GM19395 (cell line): ENCODE results near the gene ZMYND8.
A peak's percentile ranks its signal among the peaks of the same experiment; 100 is the strongest.
"Not testable (repeated sequence)": the region's sequence is repeated elsewhere in the genome, so short reads cannot be mapped to it uniquely, and the experiment has no call there.

Experiments used
- ATAC-seq: cut with Tn5 transposase; IDR thresholded peaks from one replicate; pipeline ENCODE4 v1.9.1; 2021; ENCODE audit warnings: mild to moderate bottlenecking, moderate library complexity; ENCODE audit not compliant: unreplicated experiment

The ZMYND8 gene

DNA sequence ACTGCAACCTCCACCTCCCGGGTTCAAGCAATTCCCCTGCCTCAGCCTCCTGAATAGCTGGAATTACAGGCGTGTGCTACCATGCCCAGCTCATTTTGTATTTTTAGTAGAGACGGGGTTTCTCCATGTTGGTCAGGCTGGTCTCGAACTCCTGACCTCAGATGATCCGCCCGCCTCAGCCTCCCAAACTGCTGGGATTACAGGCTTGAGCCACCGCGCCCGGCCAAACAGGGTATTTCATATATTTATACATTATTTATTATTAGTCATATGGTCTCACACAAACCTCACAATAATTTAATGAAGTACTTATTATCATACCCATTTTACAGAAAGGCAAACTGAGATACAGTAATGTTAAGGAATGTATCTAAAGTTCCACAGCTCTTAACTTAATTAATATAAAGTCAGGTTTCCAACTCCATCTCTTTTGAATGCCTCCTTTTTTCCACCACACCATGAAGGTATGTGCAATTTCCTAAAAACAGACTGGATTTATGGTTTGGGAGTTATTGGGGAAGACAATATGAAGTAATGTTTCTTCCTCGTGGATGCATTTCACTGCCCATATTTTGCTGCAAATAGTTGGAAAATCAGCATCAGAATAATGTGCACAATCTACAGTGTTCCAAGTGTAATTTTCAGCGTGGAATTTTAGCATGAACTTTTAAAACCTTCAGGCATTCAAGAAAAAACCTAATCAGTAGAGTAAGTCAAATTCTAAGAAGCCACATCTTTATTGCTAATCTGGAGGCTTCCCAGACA is 65.7 kb downstream of the ZMYND8 start:
- ATAC-seq, result no peak

DNA sequence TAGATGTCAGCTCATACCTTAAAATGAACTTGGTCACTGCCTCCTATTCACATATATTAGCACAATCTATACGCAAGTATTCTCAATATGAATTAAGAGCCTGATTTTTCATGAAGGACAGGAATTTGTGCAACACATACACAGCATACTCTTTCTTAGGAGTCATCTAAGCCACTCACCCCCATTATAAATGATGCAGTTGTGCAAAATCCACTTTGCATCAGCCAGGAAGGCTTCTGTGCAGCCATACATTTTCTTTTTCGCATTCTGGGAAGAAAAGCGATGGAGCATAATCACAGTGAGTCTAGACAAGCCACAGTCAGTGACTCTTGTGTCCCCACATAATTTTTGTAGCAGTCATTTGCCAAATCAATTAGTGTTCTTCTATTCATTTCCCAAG is 66.5 kb downstream of the ZMYND8 start:
- no peak for ATAC-seq

DNA sequence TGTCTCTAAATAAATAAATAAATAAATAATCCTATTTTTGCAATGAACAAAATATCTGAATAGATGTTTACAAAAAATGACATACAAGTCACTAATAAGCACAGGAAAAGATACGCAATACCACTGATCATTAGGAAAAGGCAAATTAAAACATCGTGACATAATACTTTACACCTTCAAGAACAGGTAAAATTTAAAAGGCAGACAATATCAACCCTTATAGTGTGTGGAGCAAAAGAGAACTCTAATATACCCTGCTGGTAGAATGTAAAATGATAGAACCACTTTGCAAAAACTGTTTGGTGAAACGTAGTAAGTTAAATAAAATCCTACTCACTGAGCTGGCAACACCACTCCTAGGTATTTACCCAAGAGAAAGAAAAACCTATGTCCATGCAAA is 67.4 kb downstream of the ZMYND8 start:
- no peak for ATAC-seq

DNA sequence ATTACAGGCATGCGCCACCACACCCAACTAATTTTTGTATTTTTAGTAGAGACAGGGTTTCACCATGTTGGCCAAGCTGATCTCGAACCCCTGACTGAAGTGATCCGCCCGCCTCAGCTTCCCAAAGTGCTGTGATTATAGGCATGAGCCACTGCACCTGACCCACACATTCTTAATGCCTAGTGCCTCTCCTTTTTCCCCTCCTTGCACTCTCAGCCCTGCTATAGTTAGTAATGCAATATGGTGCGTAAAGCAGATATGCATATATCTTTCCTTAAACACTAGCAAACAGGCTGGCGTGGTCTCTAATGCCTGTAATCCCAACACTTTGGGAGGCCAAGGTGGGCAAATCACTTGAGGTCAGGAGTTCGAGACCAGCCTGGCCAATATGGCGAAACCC is 68.0 kb downstream of the ZMYND8 start:
- ATAC-seq, result not testable (repeated sequence)

DNA sequence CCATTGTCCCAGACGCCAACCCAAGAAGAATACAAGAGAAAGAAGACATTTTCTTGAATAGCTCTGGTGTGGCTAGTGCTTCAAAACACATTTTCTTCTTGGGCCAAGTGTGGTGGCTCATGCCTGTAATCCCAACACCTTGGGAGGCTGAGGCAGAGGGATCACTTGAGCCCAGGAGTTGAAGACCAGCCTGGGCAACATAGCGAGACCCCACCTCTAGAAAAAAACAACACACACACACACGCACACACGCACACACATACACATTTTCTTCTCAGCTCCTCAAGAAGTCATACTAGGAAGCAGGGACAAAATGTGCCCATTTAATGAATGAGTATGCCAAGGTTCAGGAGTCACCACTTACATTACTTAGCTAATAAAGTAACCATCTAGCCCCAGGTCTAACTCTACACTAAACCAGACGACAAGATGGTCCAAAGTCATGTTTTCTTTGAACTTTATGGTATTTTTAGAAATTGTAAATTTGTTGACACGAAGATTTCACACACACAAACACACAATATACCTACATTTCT is 68.8 kb downstream of the ZMYND8 start:
- ATAC-seq, result no peak

DNA sequence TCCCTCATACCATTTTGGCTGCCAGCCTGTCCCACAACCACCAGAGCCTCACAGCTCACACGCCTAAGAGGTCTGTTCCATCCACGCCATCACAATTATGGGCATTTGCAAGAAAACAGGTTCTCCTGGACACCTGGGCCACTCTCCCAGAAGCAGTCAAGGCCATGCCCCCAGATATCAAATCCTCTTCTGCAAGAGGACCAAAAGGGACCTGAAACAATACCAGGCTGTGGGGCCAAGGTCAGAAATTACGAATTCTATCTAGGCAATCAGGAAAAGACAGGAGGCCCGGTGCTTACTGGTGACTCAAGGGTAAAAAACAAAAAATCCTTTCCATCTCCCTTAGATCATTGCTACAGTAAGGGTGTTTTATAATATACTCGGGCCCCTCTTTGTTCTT is 69.8 kb downstream of the ZMYND8 start:
- ATAC-seq, result no peak

DNA sequence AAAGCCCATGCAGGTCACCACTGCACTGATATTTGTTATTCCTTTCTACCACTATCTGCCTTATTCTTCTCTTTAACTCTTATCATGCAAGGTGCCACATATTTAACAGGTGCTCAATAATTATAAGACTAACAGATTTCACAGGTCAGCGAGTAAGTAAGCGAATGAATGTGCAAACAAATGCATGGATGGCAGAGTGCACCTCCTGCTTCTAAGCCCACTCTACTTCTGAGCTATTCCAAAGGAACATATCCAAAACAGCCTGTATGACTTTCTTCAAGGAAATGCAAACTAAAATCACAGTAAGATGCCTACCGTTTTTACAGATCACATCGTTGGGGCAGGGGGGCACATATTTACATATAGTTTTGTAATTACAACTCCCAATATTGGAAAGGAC is 71.3 kb downstream of the ZMYND8 start:
- no peak for ATAC-seq

DNA sequence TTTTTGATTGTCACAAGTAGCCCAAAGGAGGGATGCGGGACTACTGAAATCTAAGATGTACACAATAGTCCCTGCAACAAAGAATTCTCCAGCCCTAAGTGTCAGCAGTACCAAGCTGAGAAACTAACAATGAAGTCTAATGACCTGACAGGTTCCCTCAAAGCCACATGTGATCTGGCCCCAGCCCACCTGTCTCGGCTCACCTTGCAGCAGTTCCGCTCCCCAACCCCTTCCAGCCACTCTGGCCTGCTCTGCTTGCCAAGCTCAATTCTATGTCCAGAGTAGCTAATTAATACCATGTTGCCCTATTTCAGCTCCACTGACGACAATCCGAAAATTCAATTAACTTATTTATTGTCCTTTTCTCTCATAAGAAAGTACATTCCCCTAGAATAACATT is 72.1 kb downstream of the ZMYND8 start:
- ATAC-seq, result no peak

DNA sequence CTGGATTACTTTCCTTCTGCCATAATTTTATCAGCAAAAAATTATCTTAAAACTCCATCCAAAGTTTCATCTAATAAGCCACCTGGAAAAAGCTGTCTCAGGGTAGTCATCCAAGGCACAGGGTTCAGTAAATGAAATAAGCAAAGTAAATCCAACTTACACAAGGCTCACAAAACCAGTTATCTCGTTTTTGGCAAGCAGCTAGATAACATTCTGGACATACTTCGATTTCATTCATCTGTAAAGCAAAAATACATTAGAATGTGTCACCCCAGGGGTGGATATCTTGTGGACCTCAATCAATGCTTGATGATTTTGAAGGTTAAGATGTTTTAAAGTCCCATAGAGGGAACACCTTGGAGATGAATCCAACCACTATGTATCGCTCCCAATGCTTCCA is 73.1 kb downstream of the ZMYND8 start:
- no peak for ATAC-seq

DNA sequence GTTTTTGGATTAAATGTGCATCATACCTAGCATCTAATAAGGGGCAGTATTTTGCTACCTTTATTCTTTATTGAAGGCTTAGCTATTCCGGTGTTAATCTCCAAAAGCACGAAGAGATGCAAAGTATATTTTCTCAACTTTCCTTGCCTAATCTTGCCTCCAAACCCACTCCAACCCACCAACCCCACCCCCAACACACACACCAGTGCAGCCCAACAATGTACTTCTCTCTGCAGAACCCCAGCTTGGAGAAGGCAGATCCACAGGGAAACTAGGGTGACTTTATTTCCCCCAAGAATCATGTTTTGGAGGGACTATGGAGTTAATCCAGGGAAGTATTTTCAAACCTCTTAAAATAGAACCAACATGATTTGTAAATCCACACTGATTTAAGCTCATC is 73.6 kb downstream of the ZMYND8 start:
- ATAC-seq, result no peak

DNA sequence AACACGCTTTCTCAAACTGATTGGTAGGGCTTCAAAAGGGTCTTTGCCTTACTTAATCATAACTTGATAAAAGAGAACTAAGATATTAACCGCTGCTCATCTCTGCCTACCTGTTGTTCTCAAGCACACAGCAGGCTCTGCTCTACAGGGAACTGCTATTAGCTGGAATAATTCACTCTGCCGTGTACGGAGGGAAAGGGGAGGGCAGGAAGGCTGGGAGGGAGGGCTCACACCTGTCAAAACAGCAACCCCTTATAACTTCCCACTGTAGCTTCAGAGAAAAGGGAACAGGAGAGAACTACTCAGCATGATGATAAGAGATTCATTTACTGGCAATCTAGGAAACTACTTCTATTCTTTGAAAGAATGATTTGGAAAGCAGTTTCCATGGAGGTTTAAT is 75.1 kb downstream of the ZMYND8 start:
- ATAC-seq, result no peak

DNA sequence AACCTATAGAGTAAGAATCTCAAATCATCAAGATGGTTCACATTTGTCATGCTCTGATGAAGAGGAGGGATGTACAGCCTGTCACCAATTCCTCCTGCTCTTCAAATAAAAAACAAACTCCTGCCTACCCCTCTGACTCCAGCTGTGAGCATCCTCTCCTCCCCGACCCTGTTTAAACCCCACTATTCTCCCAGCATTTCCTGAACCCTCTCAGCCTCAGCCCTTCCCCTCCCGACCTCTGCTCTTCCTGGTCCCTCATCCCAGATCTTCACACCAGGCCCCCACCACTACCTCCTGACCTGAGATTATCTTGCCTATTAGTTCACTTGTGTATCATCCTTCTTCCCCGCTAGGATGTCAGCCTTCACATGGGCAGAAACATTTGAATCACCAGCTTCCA is 75.8 kb downstream of the ZMYND8 start:
- ATAC-seq, result no peak

DNA sequence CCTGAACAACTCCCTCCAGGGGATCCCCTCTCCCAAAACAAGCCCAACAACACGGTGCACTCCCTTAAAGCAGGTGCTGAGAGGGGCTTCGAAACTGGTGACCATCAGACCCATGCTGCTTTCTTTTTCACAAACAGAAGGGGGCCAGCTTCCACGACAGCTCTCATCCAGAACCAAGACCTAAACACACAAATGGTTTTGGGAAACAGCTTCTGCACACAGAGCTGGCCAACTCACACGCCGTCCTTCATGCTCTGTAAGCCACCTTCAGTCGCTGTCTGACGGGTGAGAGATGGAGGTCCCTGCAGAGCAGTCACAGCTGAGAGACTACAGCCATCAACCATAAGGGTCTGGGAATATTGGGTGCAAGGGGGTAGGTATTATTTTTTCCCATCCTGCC is 76.3 kb downstream of the ZMYND8 start:
- no peak for ATAC-seq

DNA sequence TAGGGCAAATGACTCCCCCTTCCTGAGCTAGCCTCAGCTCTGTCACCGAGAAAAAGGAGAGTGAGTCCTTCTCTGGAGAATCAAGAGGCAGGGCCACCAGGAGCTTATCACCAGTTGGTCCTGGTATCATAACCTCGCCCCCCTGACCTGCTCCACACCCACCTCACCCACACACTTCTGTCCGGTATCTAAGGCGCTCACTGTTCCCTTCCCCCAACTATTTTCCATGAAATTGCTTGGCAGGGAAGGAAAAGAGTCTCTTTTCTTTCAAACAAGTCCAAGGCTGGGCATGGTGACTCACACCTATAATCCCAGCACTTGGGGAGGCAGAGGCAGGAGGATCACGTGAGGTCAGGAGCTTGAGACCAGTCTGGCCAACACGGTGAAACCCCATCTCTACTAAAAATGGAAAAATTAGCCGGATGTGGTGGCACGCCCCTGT is 77.6 kb downstream of the ZMYND8 start:
- no peak for ATAC-seq

DNA sequence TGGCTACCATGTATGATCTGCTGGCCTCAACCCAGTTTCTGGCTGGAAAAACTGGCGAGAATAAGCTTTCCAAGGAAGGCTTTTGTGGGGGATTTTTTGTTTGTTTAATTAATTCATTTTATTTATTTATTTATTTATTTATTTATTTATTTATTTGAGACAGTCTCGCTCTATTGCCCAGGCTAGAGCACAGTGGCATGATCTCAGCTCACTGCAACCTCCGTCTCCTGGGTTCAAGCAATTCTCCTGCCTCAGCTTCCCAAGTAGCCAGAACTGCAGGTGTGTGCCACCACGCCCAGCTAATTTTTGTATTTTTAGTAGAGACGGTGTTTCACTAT is 79.0 kb downstream of the ZMYND8 start:
- ATAC-seq, result not testable (repeated sequence)

DNA sequence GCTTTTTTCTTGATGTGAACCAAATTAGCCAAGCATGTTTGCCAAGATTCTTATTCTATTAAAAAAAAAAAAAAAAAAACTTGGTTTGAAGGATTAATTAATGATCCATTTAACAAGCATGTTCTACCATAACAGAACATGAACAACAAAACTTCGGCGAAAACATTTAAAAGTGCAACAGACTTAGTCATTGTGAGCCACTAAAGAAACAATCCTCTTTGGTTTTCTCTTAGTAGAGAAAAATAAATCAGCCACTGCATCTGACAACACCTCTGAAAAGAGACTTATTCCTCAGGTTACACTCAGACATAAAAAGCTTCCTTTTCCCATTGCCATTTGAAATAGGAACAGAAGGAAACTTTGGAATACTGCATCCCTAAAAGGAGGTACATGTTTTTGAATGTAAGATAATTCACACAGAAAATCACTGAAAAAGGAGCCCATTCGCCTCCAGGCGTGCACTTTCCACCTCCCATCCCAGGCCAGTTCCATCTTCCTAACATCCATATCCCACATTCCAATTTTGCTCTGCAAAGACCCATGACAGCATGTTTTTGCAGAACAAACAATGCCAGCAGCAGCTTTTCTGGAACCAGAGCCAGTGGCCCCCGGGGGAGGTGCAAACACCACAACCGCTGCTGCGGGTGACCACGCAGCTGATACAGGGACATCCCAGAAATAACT is 79.5 kb downstream of the ZMYND8 start:
- no peak for ATAC-seq

DNA sequence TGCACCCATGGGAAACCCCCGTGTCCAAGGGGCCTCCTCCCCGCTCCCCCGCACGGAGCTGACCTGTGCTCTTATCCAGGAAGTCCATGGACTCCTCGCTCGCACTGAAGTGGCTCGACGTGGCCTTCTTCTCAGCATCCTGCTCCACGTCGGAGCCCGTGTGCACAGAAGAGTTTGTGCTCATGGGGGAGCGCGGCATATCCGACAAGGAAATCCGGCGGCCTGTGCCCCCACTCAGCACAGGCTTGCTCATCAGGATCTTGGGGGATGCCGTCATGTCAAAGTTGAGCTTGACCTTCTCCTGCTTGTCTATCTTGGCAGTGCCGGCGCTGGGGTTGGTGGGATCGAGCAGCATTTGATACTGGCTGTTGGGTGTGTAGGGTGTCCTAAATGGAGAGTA is 80.2 kb downstream of the ZMYND8 start:
- no peak for ATAC-seq

DNA sequence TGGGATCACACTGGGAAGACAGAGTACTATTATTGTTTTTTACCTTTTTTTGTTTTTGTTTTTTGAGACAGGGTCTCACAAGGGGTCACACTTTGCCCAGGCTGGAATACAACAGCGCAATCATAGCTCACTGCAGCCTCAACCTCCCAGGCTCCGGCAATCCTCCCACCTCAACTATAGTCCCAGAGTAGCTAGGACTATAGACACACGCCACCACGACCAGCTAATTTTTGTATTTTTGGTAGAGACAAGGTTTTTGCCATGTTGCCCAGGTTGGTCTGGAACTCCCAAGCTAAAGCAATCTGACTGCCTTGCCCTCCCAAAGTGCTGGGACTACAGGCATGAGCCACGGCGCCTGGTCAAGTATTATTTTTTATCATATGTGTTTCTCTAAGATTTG is 81.0 kb downstream of the ZMYND8 start:
- ATAC-seq, result no peak

DNA sequence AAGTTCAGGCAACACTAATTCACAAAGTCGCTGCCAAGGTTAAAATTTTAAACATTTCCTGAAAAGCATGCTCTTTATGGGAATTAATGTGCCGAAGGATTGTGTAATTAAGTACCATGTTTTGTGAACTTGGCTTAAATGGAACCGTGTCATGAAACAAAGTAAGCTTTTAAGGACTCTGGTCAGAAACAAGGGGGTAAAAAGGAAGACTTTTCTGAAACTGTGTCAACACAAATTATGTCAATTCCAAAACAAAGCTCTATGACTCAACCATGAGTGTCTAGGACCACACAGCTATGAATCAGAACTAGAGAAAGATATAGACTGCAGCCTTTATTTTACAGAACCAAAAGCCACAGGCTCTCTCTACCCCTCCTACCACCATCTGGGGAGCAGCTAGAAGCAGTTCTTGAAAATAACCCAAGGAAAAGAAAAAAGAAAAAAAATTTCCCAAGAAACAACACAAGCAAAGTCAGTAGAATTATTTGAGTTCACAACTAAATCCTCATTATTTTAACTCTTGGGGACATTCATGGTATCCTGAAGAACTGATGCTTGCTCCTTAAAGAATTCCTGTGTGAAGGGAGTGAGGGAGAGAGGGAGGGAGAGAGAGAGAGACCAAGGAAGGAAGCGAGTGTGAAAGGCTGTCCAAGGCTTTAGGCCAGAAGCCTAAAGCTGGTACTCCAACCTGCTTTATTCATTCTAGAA is 81.9 kb downstream of the ZMYND8 start:
- peak; percentile 91 for ATAC-seq

DNA sequence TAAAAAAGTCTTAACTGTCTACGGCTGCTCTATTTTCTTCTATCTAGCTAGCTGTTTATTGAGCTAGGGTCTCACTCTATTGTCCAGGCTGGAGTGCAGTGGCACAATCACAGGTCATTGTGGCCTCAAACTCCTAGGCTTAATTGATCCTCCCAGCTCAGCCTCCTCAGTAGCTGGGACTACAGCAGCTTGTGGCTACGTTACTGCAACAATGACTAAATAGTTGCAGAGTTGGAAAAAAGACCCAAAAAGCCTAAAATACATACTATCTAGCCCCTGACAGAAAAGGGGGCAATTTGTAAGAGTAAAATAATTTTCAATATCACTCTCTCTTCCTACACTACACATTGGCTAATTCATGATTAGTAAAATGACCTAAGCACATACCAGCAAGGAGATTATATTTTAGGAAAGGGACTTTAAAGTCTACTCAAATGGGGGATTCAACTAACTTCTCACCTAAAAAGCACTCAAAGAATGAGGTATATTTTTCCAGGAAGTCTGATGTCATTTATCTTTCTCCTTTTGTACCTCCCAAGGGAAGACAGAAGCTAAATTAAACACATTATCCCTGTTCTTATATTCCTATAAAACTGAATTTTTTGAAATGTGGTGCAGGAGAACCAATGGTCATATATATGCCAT is 82.8 kb downstream of the ZMYND8 start:
- ATAC-seq, result no peak

DNA sequence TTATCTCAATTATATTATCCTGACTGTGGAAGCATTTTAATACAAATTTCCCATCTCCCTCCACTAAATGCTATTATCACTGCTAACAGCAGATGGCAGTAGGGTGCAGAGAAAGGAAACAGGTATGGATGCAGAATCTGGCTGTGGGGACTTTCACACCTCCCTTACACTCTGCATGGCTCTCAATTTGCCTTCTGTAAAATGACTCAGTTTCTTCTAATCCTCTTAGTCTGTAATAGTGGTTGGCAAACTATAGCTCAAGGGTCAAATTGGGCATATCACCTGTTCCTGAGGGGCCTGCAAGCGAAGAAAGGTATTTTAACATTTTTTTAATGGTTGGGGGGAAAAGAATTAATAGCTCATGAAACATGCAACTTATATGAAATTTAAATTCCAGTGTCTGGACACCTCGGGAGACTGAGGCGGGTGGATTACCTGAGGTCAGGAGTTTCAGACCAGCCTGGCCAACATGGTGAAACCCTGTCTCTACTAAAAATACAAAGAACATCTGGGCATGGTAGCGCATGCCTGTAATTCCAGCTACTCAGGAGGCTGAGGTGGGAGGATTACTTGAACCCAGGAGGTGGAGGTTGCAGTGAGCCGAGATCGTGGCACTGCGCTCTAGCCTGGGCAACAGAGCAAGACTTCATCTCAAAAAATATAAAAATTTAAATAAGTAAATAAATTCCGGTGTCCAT is 83.5 kb downstream of the ZMYND8 start:
- no peak for ATAC-seq
